Naive B cell (primary cell): ENCODE measurements around the gene ICE2. TPM values are rescaled to one million over a fixed set of nuclear protein-coding genes. Genes with fewer than 3 reads are reported as not detected.
A peak's percentile ranks its signal among the peaks of the same experiment; 100 is the strongest.

Experiments used
- ATAC-seq, 2 donors: fragments of 150-1000 bp; cut with Tn5 transposase; 2 replicates each; pipeline ENCODE4 v1.10.0; 2021; ENCODE audit warnings: low read depth in 2 of 2, mild to moderate bottlenecking in 2 of 2, moderate library complexity in 2 of 2
- DNase-seq: peaks from one replicate; pipeline ENCODE4 v3.0.0; 2022
- H3K27ac Mint-ChIP-seq, 6 donors: one replicate each; pipeline ENCODE4 v1.8.0; 2020 to 2022; ENCODE audit warnings: mild to moderate bottlenecking in 6 of 6, mixed read lengths in 6 of 6, moderate library complexity in 5 of 6, inconsistent platforms in 2 of 6
- H3K27me3 Mint-ChIP-seq, 3 donors: one replicate each; pipeline ENCODE4 v1.8.0; 2021 to 2022; ENCODE audit warnings: mixed read lengths in 3 of 3, mild to moderate bottlenecking in 1 of 3
- H3K36me3 Mint-ChIP-seq, 2 donors: one replicate each; pipeline ENCODE4 v1.8.0; 2020 to 2022; ENCODE audit warnings: mixed read lengths in 2 of 2, inconsistent platforms in 1 of 2, mild to moderate bottlenecking in 1 of 2
- H3K4me1 Mint-ChIP-seq, 3 donors: one replicate each; pipeline ENCODE4 v1.8.0; 2020 to 2022; ENCODE audit warnings: mixed read lengths in 3 of 3, inconsistent platforms in 1 of 3, mild to moderate bottlenecking in 1 of 3, moderate library complexity in 1 of 3
- H3K4me3 Mint-ChIP-seq, 8 donors: one replicate each; pipeline ENCODE4 v1.8.0; 2020 to 2022; ENCODE audit warnings: mild to moderate bottlenecking in 8 of 8, mixed read lengths in 8 of 8, moderate library complexity in 8 of 8, inconsistent platforms in 2 of 8
- H3K9me3 Mint-ChIP-seq, 7 donors: one replicate each; pipeline ENCODE4 v1.8.0; 2020 to 2022; ENCODE audit warnings: mixed read lengths in 7 of 7, mild to moderate bottlenecking in 5 of 7, inconsistent platforms in 2 of 7, moderate library complexity in 1 of 7
- polyA plus RNA-seq, 6 donors: library from polyadenylated mRNA; unstranded; fragments of 300-500 nt; fragmentation: Illumina TruSeq; gene quantifications; one replicate each; pipeline ENCODE4 v1.2.3, GENCODE V29; 2021; ENCODE audit warnings: low read depth in 6 of 6

Gene ICE2
- polyA plus RNA-seq, 6 donors from 2014 or later: 25.0 to 56.8 (median 50.0) TPM

- H3K36me3 Mint-ChIP-seq: peaks cover 0 to 24% of the 10 kb centered on the region in 2 donors
- H3K27ac Mint-ChIP-seq: no peak overlapping the region
- no peaks in the 10 kb centered on the region for H3K4me1 Mint-ChIP-seq
- H3K4me3 Mint-ChIP-seq: no peak overlapping the region
- ATAC-seq (no peak), DNase-seq (no peak)
- no peaks in the 10 kb centered on the region for H3K27me3 Mint-ChIP-seq
- H3K9me3 Mint-ChIP-seq: no peaks in the 10 kb centered on the region
Observed at GRCh38 chr15:60458721-60459120, 20.2 kb downstream of the ICE2 start.

DNA sequence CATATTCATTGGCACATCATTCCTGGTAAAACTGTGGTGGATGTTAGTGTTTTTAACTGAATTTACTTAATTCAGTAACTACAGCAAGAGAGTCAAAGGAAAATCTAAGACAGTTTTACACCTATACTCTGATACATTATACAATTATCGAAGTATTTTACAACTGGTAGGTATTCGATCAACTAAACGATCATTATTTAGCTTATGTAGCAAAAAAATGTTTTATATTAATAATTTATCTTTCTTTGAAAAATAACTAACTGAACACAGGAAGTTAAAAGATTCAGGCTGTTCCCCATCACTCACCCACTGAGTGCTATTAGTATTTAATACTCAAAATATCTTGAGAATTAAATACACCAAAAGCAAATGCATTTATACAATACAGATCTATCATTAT lies 21.0 kb downstream of the ICE2 start:
- H3K9me3 Mint-ChIP-seq: no peaks in the 10 kb centered on the region
- no peak overlapping the region for H3K27ac Mint-ChIP-seq
- H3K27me3 Mint-ChIP-seq: no peaks in the 10 kb centered on the region
- no peak for ATAC-seq
- no peak for DNase-seq
- H3K4me3 Mint-ChIP-seq: no peak overlapping the region
- no peaks in the 10 kb centered on the region for H3K4me1 Mint-ChIP-seq
- H3K36me3 Mint-ChIP-seq: peaks cover 0 to 24% of the 10 kb centered on the region in 2 donors

DNA sequence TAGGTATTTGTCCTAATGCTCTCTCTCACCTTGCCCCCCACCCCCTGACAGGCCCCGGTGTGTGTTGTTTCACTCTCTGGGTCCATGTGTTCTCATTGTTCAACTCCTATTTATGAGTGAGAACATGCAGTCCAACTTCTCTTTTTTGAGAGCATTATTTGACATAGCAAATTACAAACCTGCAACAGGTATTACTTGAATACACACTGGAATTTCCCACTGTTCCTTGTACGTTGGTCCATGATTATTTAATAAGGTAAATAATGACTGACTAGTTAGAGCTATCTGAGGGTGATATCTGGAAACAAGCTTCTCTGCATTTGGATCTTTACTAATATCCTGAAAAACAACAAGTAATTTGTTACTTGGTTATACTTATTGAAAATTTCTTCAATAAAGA lies 24.1 kb downstream of the ICE2 start:
- no peak overlapping the region for H3K4me3 Mint-ChIP-seq
- H3K27ac Mint-ChIP-seq: peak overlapping the region in 1 of 6 donors; percentile 35
- DNase-seq (no peak), ATAC-seq (no peak)
- no peaks in the 10 kb centered on the region for H3K27me3 Mint-ChIP-seq
- H3K4me1 Mint-ChIP-seq: peaks cover 0 to 2% (median 0%) of the 10 kb centered on the region in 3 donors
- H3K9me3 Mint-ChIP-seq: no peaks in the 10 kb centered on the region
- H3K36me3 Mint-ChIP-seq: peaks cover 0 to 10% of the 10 kb centered on the region in 2 donors

- Mint-ChIP-seq H3K27me3 (no peaks in the 10 kb centered on the region), H3K4me3 (no peak overlapping the region), H3K9me3 (no peaks in the 10 kb centered on the region), H3K27ac (peak overlapping the region in 1 of 6 donors; percentile 67), H3K4me1 (peaks cover 0 to 2% (median 0%) of the 10 kb centered on the region in 3 donors), H3K36me3 (peaks cover 0 to 7% of the 10 kb centered on the region in 2 donors)
- ATAC-seq: no peak
- DNase-seq: no peak
Observed at GRCh38 chr15:60448668-60449360, 30.1 kb downstream of the ICE2 start.

GRCh38 chr15:60444289-60444912 lies 34.5 kb downstream of the ICE2 start:
- no peak for DNase-seq
- peaks cover 9 to 14% of the 10 kb centered on the region in 2 donors for H3K36me3 Mint-ChIP-seq
- no peaks in the 10 kb centered on the region for H3K27me3 Mint-ChIP-seq

GRCh38 chr15:60442763-60443162 lies 36.2 kb downstream of the ICE2 start:
- H3K4me3 Mint-ChIP-seq: no peak overlapping the region
- no peak for ATAC-seq
- peaks cover 0 to 6% (median 0%) of the 10 kb centered on the region in 3 donors for H3K4me1 Mint-ChIP-seq
- DNase-seq: no peak
- no peaks in the 10 kb centered on the region for H3K9me3 Mint-ChIP-seq
- H3K36me3 Mint-ChIP-seq: peaks cover 9 to 12% of the 10 kb centered on the region in 2 donors
- H3K27me3 Mint-ChIP-seq: no peaks in the 10 kb centered on the region
- H3K27ac Mint-ChIP-seq: no peak overlapping the region

More at GRCh38 chr15:60444289-60444912, 34.5 kb downstream of the ICE2 start:
- ATAC-seq: no peak
- Mint-ChIP-seq H3K4me1 (peaks cover 0 to 6% (median 0%) of the 10 kb centered on the region in 3 donors), H3K9me3 (no peaks in the 10 kb centered on the region), H3K27ac (peak overlapping the region in 1 of 6 donors; percentile 18), H3K4me3 (no peak overlapping the region)

DNA sequence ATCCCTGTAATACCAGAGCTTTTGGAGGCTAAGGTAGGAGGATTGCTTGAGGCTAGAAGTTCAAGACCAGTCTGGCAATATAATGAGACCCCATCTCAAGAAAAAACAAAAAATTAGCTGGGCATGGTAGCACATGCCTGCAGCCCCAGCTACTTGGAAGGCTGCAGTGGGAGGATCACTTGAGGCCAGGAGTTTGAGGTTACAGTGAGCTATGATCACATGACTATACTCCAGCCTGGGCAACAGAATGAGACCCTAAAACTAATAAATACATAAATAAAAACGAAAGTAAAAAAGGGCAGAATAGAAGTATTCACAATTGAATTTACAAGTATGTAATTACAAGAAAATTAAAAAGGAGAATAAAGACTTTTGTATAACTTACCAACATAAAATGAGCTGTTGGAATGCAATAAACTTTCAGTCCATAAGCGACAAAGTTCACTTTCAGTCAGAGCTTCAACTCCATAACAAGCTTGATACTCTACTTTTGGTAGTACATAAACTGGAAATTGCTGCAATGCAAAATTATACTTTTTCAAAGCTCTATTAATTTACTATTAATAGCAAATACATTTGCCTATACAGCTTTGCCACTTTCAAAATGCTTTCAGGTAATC lies 36.8 kb downstream of the ICE2 start:
- Mint-ChIP-seq H3K36me3 (peaks cover 9 to 12% of the 10 kb centered on the region in 2 donors), H3K27ac (peak overlapping the region in 1 of 6 donors; percentile 68), H3K27me3 (no peaks in the 10 kb centered on the region), H3K4me3 (no peak overlapping the region), H3K4me1 (peaks cover 0 to 6% (median 0%) of the 10 kb centered on the region in 3 donors), H3K9me3 (no peaks in the 10 kb centered on the region)
- ATAC-seq (no peak), DNase-seq (no peak)

DNA sequence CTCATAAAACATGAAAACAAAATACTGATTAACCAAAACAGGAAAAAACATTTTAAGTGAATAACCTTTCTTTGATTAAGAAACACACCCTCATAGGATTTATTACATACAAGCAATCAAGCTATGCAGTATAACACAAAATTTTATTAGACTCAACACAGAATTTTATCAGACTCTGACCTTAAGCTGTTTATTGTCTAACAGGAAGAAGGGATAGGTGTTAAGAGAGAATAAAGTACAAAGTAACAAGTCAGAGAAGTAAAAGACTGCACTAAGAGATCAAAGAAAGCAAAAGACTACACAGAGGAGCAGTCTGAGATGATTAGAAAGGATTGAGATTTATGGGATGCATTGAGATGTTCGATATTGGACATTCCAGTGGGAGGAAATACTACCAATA lies 37.6 kb downstream of the ICE2 start:
- Mint-ChIP-seq H3K4me1 (peaks cover 0 to 6% (median 0%) of the 10 kb centered on the region in 3 donors), H3K27me3 (no peaks in the 10 kb centered on the region), H3K4me3 (no peak overlapping the region), H3K27ac (no peak overlapping the region), H3K36me3 (peaks cover 9 to 12% of the 10 kb centered on the region in 2 donors), H3K9me3 (no peaks in the 10 kb centered on the region)
- DNase-seq (no peak), ATAC-seq (no peak)

- H3K36me3 Mint-ChIP-seq: peaks cover 12 to 17% of the 10 kb centered on the region in 2 donors
- H3K9me3 Mint-ChIP-seq: no peaks in the 10 kb centered on the region
- ATAC-seq: no peak
- no peak for DNase-seq
- no peaks in the 10 kb centered on the region for H3K27me3 Mint-ChIP-seq
- peaks cover 0 to 6% (median 0%) of the 10 kb centered on the region in 3 donors for H3K4me1 Mint-ChIP-seq
- no peak overlapping the region for H3K27ac Mint-ChIP-seq
- no peak overlapping the region for H3K4me3 Mint-ChIP-seq
Observed at GRCh38 chr15:60438646-60439045, 40.3 kb downstream of the ICE2 start.

- Mint-ChIP-seq H3K36me3 (peaks cover 7 to 15% of the 10 kb centered on the region in 2 donors), H3K9me3 (no peaks in the 10 kb centered on the region), H3K27me3 (no peaks in the 10 kb centered on the region), H3K4me3 (no peak overlapping the region), H3K4me1 (peaks cover 0 to 2% (median 0%) of the 10 kb centered on the region in 3 donors), H3K27ac (no peak overlapping the region)
- DNase-seq (no peak), ATAC-seq (no peak)
Observed at GRCh38 chr15:60428935-60429334, 50.0 kb downstream of the ICE2 start.

DNA sequence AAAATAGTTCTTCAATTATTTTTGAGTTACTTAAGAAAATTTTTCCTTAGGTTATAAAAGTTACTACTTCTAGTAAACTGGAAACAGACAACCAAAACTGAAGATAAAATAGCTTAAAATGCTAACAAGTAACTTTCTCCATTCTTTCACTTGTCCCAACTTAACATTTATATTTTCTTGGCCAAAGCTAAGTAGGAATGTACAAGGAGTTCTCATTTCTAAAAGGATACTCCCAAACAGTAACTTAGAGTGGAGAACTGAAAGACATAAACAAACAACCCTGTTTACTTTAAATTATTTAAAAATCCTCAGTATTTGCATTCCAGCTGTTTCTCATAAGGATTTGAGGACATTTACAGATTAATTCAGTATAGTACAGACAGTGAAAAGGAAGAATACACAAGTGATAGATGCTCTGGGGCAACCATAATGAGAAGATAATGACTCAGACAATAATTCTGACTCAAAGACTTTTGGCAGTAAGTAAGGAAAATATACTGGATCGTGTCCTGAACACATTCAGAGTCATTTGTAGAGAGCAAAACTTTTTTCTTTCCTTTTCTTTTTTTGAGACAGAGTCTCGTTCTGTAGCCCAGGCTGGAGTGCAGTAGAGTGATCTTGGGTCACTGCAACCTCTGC lies 52.0 kb downstream of the ICE2 start:
- Mint-ChIP-seq H3K27ac (no peak overlapping the region), H3K4me1 (peaks cover 0 to 2% (median 0%) of the 10 kb centered on the region in 3 donors), H3K4me3 (no peak overlapping the region), H3K9me3 (no peaks in the 10 kb centered on the region), H3K36me3 (peaks cover 7 to 15% of the 10 kb centered on the region in 2 donors), H3K27me3 (no peaks in the 10 kb centered on the region)
- no peak for ATAC-seq
- no peak for DNase-seq

DNA sequence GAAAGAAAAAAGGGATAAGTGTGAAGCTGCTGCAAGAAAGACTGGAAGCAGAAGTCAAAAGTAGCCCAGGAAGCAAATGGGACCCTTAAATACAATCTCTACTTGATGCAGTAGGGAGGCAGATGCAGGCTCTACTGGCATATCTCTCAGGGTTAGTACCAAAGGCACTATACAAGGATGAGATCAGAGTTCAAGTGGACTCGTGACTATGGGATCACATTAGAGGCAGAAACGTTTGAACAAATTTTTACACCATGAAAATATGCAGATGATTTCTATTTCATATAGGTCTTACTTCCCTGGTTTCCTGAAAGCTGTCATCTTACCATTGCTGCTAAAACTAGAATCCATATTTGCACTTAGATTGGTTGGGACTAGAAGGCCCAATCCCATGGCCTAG lies 53.5 kb downstream of the ICE2 start:
- Mint-ChIP-seq H3K4me3 (no peak overlapping the region), H3K36me3 (peaks cover 7 to 10% of the 10 kb centered on the region in 2 donors), H3K27ac (peak overlapping the region in 2 of 6 donors; percentile 32 to 49), H3K9me3 (no peaks in the 10 kb centered on the region), H3K27me3 (no peaks in the 10 kb centered on the region), H3K4me1 (peaks cover 0 to 2% (median 0%) of the 10 kb centered on the region in 3 donors)
- DNase-seq (no peak), ATAC-seq (no peak)

DNA sequence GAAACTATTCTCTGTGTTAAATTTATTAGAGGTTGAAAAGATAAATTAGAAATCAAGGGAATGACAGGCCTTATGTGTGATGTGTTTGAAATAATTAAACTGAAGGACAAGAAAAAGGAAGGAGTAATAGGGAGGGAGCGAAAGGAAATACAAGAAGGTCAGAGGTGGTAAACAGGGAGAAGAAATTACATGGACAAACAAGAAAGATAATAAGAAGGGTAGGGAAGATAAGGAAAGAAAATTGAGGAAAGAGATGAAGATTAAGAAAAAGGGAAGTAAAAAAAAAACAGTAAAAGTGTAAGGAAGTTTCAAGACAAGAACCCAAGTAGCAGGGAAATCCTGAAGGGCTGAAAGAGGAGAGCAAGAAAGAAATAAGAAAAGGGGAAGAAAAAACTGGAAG lies 54.9 kb downstream of the ICE2 start:
- Mint-ChIP-seq H3K27me3 (no peaks in the 10 kb centered on the region), H3K27ac (peak overlapping the region in 4 of 6 donors; percentile 9 to 88 (median 60)), H3K9me3 (no peaks in the 10 kb centered on the region), H3K4me1 (peaks cover 0 to 2% (median 0%) of the 10 kb centered on the region in 3 donors), H3K36me3 (peaks cover 0 to 5% of the 10 kb centered on the region in 2 donors), H3K4me3 (no peak overlapping the region)
- DNase-seq (no peak), ATAC-seq (no peak)
